Measurements from ENCODE around the gene PTPN21.

- TF ChIP-seq CTCF (IDR thresholded peaks at IDR 0.05), result no peak
- TF ChIP-seq EZH2phosphoT487 (IDR thresholded peaks at IDR 0.05), result no peak
- no peak for TF ChIP-seq EZH2 (IDR thresholded peaks at IDR 0.05)
Observed at GRCh38 chr14:88488081-88488480, 66.7 kb downstream of the PTPN21 start.

All from neural progenitor cell (in vitro differentiated cells).